WTC11 (cell line): ENCODE data around the gene WDR55.

Source experiments
- FOXJ3 ChIP-seq: sonication (generic); formaldehyde crosslinking; IDR thresholded peaks from 2 replicates; pipeline ENCODE4 v1.9.0; 2021; ENCODE audit warnings: missing genetic modification reagents, mild to moderate bottlenecking, borderline replicate concordance
- IRF1 ChIP-seq: sonication (generic); formaldehyde crosslinking; IDR thresholded peaks from 2 replicates; pipeline ENCODE4 v1.8.0; 2023; ENCODE audit warnings: missing genetic modification reagents
- NR3C1 ChIP-seq: sonication (generic); formaldehyde crosslinking; conservative IDR thresholded peaks from 2 replicates; pipeline ENCODE4 v1.8.1; 2023; ENCODE audit warnings: low read depth, mild to moderate bottlenecking, missing genetic modification reagents
- ZNF232 ChIP-seq: sonication (generic); formaldehyde crosslinking; IDR thresholded peaks from 2 replicates; pipeline ENCODE4 v1.8.0; 2022; ENCODE audit warnings: mild to moderate bottlenecking, missing genetic modification reagents
- TF ChIP-seq, protein P1 (sequence below): fragments of 200-600 bp; IDR thresholded peaks from 2 replicates; pipeline ENCODE4 v1.8.0; 2022; ENCODE audit warnings: antibody characterized with exemption
- TF ChIP-seq, protein P2 (sequence below): sonication (generic); formaldehyde crosslinking; conservative IDR thresholded peaks from 2 replicates; pipeline ENCODE4 v1.8.1; 2022; ENCODE audit warnings: mild to moderate bottlenecking, missing genetic modification reagents
- TF ChIP-seq, protein P3 (sequence below): sonication (generic); formaldehyde crosslinking; IDR thresholded peaks from 2 replicates; pipeline ENCODE4 v1.8.0; 2023; ENCODE audit warnings: mild to moderate bottlenecking, missing genetic modification reagents

GRCh38 chr5:140622301-140622700, 42.4 kb upstream of the WDR55 start:
- TF ChIP-seq, protein P1, sequence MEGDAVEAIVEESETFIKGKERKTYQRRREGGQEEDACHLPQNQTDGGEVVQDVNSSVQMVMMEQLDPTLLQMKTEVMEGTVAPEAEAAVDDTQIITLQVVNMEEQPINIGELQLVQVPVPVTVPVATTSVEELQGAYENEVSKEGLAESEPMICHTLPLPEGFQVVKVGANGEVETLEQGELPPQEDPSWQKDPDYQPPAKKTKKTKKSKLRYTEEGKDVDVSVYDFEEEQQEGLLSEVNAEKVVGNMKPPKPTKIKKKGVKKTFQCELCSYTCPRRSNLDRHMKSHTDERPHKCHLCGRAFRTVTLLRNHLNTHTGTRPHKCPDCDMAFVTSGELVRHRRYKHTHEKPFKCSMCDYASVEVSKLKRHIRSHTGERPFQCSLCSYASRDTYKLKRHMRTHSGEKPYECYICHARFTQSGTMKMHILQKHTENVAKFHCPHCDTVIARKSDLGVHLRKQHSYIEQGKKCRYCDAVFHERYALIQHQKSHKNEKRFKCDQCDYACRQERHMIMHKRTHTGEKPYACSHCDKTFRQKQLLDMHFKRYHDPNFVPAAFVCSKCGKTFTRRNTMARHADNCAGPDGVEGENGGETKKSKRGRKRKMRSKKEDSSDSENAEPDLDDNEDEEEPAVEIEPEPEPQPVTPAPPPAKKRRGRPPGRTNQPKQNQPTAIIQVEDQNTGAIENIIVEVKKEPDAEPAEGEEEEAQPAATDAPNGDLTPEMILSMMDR: no peak
- TF ChIP-seq NR3C1: no peak
- TF ChIP-seq IRF1 (CRISPR knock-in tag): no peak
- TF ChIP-seq, protein P2, sequence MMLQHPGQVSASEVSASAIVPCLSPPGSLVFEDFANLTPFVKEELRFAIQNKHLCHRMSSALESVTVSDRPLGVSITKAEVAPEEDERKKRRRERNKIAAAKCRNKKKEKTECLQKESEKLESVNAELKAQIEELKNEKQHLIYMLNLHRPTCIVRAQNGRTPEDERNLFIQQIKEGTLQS (CRISPR knock-in tag): no peak
- TF ChIP-seq, protein P3, sequence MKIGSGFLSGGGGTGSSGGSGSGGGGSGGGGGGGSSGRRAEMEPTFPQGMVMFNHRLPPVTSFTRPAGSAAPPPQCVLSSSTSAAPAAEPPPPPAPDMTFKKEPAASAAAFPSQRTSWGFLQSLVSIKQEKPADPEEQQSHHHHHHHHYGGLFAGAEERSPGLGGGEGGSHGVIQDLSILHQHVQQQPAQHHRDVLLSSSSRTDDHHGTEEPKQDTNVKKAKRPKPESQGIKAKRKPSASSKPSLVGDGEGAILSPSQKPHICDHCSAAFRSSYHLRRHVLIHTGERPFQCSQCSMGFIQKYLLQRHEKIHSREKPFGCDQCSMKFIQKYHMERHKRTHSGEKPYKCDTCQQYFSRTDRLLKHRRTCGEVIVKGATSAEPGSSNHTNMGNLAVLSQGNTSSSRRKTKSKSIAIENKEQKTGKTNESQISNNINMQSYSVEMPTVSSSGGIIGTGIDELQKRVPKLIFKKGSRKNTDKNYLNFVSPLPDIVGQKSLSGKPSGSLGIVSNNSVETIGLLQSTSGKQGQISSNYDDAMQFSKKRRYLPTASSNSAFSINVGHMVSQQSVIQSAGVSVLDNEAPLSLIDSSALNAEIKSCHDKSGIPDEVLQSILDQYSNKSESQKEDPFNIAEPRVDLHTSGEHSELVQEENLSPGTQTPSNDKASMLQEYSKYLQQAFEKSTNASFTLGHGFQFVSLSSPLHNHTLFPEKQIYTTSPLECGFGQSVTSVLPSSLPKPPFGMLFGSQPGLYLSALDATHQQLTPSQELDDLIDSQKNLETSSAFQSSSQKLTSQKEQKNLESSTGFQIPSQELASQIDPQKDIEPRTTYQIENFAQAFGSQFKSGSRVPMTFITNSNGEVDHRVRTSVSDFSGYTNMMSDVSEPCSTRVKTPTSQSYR: no peak
- TF ChIP-seq ZNF232 (CRISPR knock-in tag): no peak
- no peak for TF ChIP-seq FOXJ3 (CRISPR knock-in tag)
